ENCODE data around the gene MAGI2. TPM values are rescaled to one million over a fixed set of nuclear protein-coding genes. Genes with fewer than 3 reads are reported as not detected.

The MAGI2 gene
- total and polyA plus RNA-seq, 9 donors, result 7.1 to 20.4 (median 18.7) TPM

- 77 to 91% (median 81%) methylated on average over 4 of the region's 4 CpGs for WGBS, 3 donors
- intact Hi-C loops (cut with DNase I), result no loop called here
- no peak for DNase-seq
Observed at GRCh38 chr7:78714356-78714755, 739.1 kb downstream of the MAGI2 start.

GRCh38 chr7:78712111-78712510 lies 741.4 kb downstream of the MAGI2 start:
- no peak overlapping the region for H3K4me3 ChIP-seq
- 93 to 94% (median 94%) methylated on average over 3 of the region's 3 CpGs for WGBS, 3 donors
- H3K27me3 ChIP-seq, result no peaks in the 10 kb centered on the region
- DNase-seq, result no peak
- H3K4me1 ChIP-seq (ENCODE audit: insufficient read depth), result no peaks in the 10 kb centered on the region
- H3K9me3 ChIP-seq, result no peaks in the 10 kb centered on the region
- no peak overlapping the region for H3K27ac ChIP-seq
- TF ChIP-seq POLR2A (IDR thresholded peaks at IDR 0.05) (no peak), CTCF (IDR thresholded peaks at IDR 0.05) (no peak), EP300 (IDR thresholded peaks at IDR 0.05) (no peak)
- H3K36me3 ChIP-seq, result no peaks in the 10 kb centered on the region
- intact Hi-C loops (cut with DNase I), result no loop called here

More at GRCh38 chr7:78714356-78714755, 739.1 kb downstream of the MAGI2 start:
- TF ChIP-seq EP300 (IDR thresholded peaks at IDR 0.05) (no peak), POLR2A (IDR thresholded peaks at IDR 0.05) (no peak)
- no peaks in the 10 kb centered on the region for H3K36me3 ChIP-seq
- no peak overlapping the region for H3K4me3 ChIP-seq
- H3K27me3 ChIP-seq, result no peaks in the 10 kb centered on the region
- H3K27ac ChIP-seq, result no peak overlapping the region
- H3K4me1 ChIP-seq (ENCODE audit: insufficient read depth), result no peaks in the 10 kb centered on the region
- H3K9me3 ChIP-seq, result no peaks in the 10 kb centered on the region

GRCh38 chr7:78709658-78710057 lies 743.8 kb downstream of the MAGI2 start:
- no peaks in the 10 kb centered on the region for H3K4me1 ChIP-seq (ENCODE audit: insufficient read depth)
- 97 to 100% (median 97%) methylated on average over 1 of the region's 1 CpG for WGBS, 3 donors
- no peak for DNase-seq
- no peaks in the 10 kb centered on the region for H3K27me3 ChIP-seq
- H3K36me3 ChIP-seq, result no peaks in the 10 kb centered on the region
- intact Hi-C loops (cut with DNase I), result no loop called here
- H3K27ac ChIP-seq, result no peak overlapping the region
- TF ChIP-seq EP300 (IDR thresholded peaks at IDR 0.05), result no peak
- no peak for TF ChIP-seq POLR2A (IDR thresholded peaks at IDR 0.05)
- TF ChIP-seq CTCF (IDR thresholded peaks at IDR 0.05), result no peak
- H3K4me3 ChIP-seq, result no peak overlapping the region
- no peaks in the 10 kb centered on the region for H3K9me3 ChIP-seq

- 90 to 92% (median 92%) methylated on average over 3 of the region's 3 CpGs for WGBS, 3 donors
- Histone ChIP-seq H3K36me3 (no peaks in the 10 kb centered on the region), H3K27me3 (no peaks in the 10 kb centered on the region), H3K27ac (no peak overlapping the region), H3K4me1 (ENCODE audit: insufficient read depth) (no peaks in the 10 kb centered on the region), H3K4me3 (no peak overlapping the region), H3K9me3 (no peaks in the 10 kb centered on the region)
- no peak for DNase-seq
- TF ChIP-seq CTCF (IDR thresholded peaks at IDR 0.05) (no peak), EP300 (IDR thresholded peaks at IDR 0.05) (no peak), POLR2A (IDR thresholded peaks at IDR 0.05) (no peak)
- intact Hi-C loops (cut with DNase I), result no loop called here
Observed at GRCh38 chr7:78704504-78704903, 749.0 kb downstream of the MAGI2 start.

GRCh38 chr7:78703391-78703790 lies 750.1 kb downstream of the MAGI2 start:
- no peak for DNase-seq
- H3K27ac ChIP-seq, result no peak overlapping the region
- intact Hi-C loops (cut with DNase I), result no loop called here
- H3K36me3 ChIP-seq, result no peaks in the 10 kb centered on the region
- H3K9me3 ChIP-seq, result no peaks in the 10 kb centered on the region
- WGBS, 3 donors, result 75 to 88% (median 78%) methylated on average over 2 of the region's 2 CpGs
- no peak for TF ChIP-seq EP300 (IDR thresholded peaks at IDR 0.05)
- TF ChIP-seq POLR2A (IDR thresholded peaks at IDR 0.05), result no peak
- H3K4me1 ChIP-seq (ENCODE audit: insufficient read depth), result no peaks in the 10 kb centered on the region
- H3K27me3 ChIP-seq, result no peaks in the 10 kb centered on the region
- H3K4me3 ChIP-seq, result no peak overlapping the region

Data from ovary (tissue), 9 donors.